GM23248 (cell line): Measurements from ENCODE around the gene AP2B1. TPM values are rescaled to one million over a fixed set of nuclear protein-coding genes. Genes with fewer than 3 reads are reported as not detected.

Experiments
- DNase-seq: peaks from one replicate; pipeline ENCODE4 v3.0.0-alpha.2; 2015
- H2AFZ ChIP-seq: fragments of 200-600 bp; sonication (generic); 2 replicates; pipeline ENCODE4 v1.6.1; 2016; ENCODE audit warnings: antibody characterized with exemption
- H3F3A ChIP-seq: fragments of 200-600 bp; sonication (generic); 2 replicates; pipeline ENCODE4 v1.6.1; 2016; ENCODE audit warnings: mild to moderate bottlenecking, antibody characterized with exemption, mixed run types; ENCODE audit not compliant: insufficient read depth
- H3K27ac ChIP-seq: fragments of 200-600 bp; sonication (generic); 2 replicates; pipeline ENCODE4 v1.5.1; 2016; ENCODE audit warnings: mild to moderate bottlenecking
- H3K27me3 ChIP-seq: fragments of 200-600 bp; sonication (generic); replicated peaks from 2 replicates; pipeline ENCODE4 v1.6.1; 2016; ENCODE audit warnings: mild to moderate bottlenecking; ENCODE audit not compliant: insufficient read depth
- H3K36me3 ChIP-seq: fragments of 200-600 bp; sonication (generic); 2 replicates; pipeline ENCODE4 v1.6.1; 2016; ENCODE audit warnings: low read depth, mild to moderate bottlenecking
- H3K4me1 ChIP-seq: fragments of 200-600 bp; sonication (generic); 2 replicates; pipeline ENCODE4 v1.6.1; 2016; ENCODE audit warnings: mild to moderate bottlenecking; ENCODE audit not compliant: insufficient read depth
- H3K4me2 ChIP-seq: fragments of 200-600 bp; sonication (generic); one replicate; pipeline ENCODE4 v1.6.1; 2016; ENCODE audit warnings: mild to moderate bottlenecking; ENCODE audit not compliant: unreplicated experiment
- H3K4me3 ChIP-seq: fragments of 200-600 bp; sonication (generic); 2 replicates; pipeline ENCODE4 v1.5.1; 2016; ENCODE audit warnings: mild to moderate bottlenecking
- H3K79me2 ChIP-seq: fragments of 200-600 bp; sonication (generic); 2 replicates; pipeline ENCODE4 v1.6.1; 2016; ENCODE audit warnings: mild to moderate bottlenecking; ENCODE audit not compliant: insufficient read depth
- H3K9ac ChIP-seq: fragments of 200-600 bp; sonication (generic); 2 replicates; pipeline ENCODE4 v1.6.1; 2016; ENCODE audit warnings: mild to moderate bottlenecking
- H3K9me2 ChIP-seq: fragments of 200-600 bp; sonication (generic); 2 replicates; pipeline ENCODE4 v1.6.1; 2016; ENCODE audit warnings: mixed run types, mild to moderate bottlenecking, moderate library complexity; ENCODE audit not compliant: insufficient read depth
- H3K9me3 ChIP-seq: fragments of 200-600 bp; sonication (generic); one replicate; pipeline ENCODE4 v1.6.1; 2017; ENCODE audit warnings: low read depth
- H4K20me1 ChIP-seq: fragments of 200-600 bp; sonication (generic); 2 replicates; pipeline ENCODE4 v1.6.0; 2016; ENCODE audit not compliant: insufficient read depth
- EZH2 ChIP-seq: fragments of 200-600 bp; sonication (generic); IDR thresholded peaks from 2 replicates; pipeline ENCODE4 v1.6.1; 2018; ENCODE audit warnings: antibody characterized with exemption, mild to moderate bottlenecking; ENCODE audit not compliant: insufficient read depth, poor library complexity, severe bottlenecking
- EZH2phosphoT487 ChIP-seq: fragments of 200-600 bp; sonication (generic); IDR thresholded peaks from 2 replicates; pipeline ENCODE4 v1.6.1; 2018; ENCODE audit warnings: antibody characterized with exemption, moderate library complexity, mild to moderate bottlenecking, low read depth; ENCODE audit not compliant: insufficient read depth
- WGBS, 2 experiments: methylation state at CpG; one replicate each; pipeline ENCODE4 v1.1.6; 2015 to 2017; ENCODE audit warnings: low lambda C conversion rate in 2 of 2, low coverage in 1 of 2; ENCODE audit errors: missing lambda C conversion rate in 2 of 2; 5-methylcytosine and 5-hydroxymethylcytosine counted together
- in situ Hi-C: fragments of 300-500 bp; cut with MboI; formaldehyde crosslinking; loops from 2 replicates; pipeline ENCODE4 v1.15.0; 2020
- polyA plus RNA-seq: library from polyadenylated mRNA; unstranded; fragments of >200 nt; fragmentation: Nextera tagmentation; extraction: Ambion mirVana; gene quantifications from 2 replicates; pipeline ENCODE4 v1.2.1, GENCODE V29; 2016
- total RNA-seq: library from RNA; depleted of rRNA; stranded (reverse); fragments of >200 nt; shearing (Covaris generic); gene quantifications from 2 replicates; pipeline ENCODE4 v1.2.3, GENCODE V29; 2014

Gene AP2B1
- total and polyA plus RNA-seq, 2 experiments from 2014 or later, result 72.4 to 85.9 TPM

DNA sequence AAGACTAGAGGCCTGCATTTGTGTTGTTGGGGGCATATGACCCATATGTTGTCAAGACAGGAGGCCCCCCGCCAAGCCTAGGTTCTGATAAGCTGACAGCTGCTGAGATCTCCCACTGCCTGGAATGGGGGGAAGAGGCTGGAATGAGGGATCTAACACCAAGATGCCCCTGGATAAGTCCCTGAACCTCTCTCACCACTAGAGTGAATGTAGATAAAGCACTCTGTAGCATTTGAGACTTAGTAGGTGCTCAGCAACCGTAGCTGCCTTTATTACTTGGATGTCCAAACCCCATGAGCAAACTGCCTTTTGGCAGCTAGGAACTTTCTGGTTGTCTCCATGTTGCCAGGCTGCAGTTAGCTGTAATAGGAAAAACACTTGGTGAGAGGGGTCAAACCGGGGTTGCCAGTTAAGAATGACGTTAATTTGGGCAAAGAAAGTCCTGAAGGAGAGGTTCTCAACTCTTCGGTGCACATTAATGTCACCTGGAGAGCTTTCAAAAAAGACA is 139.9 kb downstream of the AP2B1 start:
- H3K79me2 ChIP-seq, result no peaks in the 10 kb centered on the region
- H3F3A ChIP-seq, result peaks cover 11% of the 10 kb centered on the region; the same call in 1 of the 2 replicates
- peaks cover 22% of the 10 kb centered on the region for H3K4me1 ChIP-seq
- no peaks in the 10 kb centered on the region for H3K9me3 ChIP-seq
- in situ Hi-C loops, result no loop called here
- peaks cover 23% of the 10 kb centered on the region for H3K36me3 ChIP-seq
- peak overlapping the region; percentile 46; the same call in 1 of the 2 replicates for H3K9ac ChIP-seq
- no peak overlapping the region for H3K4me3 ChIP-seq
- H4K20me1 ChIP-seq, result no peaks in the 10 kb centered on the region
- no peak overlapping the region for H2AFZ ChIP-seq
- H3K9me2 ChIP-seq, result no peaks in the 10 kb centered on the region
- no peaks in the 10 kb centered on the region for H3K27me3 ChIP-seq
- H3K27ac ChIP-seq, result peak overlapping the region; percentile 54
- DNase-seq, result no peak
- H3K4me2 ChIP-seq, result no peak overlapping the region
- TF ChIP-seq EZH2 (no peak), EZH2phosphoT487 (no peak)
- 82 to 88% methylated on average over 5 of the region's 5 CpGs for WGBS, 2 experiments

DNA sequence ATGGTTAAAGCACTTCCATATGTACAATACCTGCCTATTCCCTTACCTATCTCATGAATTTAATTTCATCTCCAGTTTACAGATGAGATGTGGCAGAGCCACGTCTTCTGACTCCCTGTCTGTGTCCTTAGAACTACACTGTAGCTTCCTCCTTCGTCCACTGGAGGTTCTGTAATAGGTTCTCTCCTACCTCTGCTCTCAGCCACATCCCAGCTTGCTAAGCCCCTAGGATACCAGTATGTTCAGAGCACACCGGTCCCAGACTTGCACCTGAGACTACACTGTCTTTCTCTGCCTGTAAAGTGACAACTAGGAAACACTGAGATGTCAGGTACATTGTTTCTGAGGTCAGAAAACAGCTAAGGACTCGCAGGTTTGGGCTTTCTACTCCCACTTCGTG is 140.5 kb downstream of the AP2B1 start:
- Histone ChIP-seq H3K36me3 (peaks cover 23% of the 10 kb centered on the region), H3K4me3 (no peak overlapping the region), H3K4me1 (peaks cover 22% of the 10 kb centered on the region), H4K20me1 (no peaks in the 10 kb centered on the region), H3K4me2 (no peak overlapping the region), H3K79me2 (no peaks in the 10 kb centered on the region), H3K27me3 (no peaks in the 10 kb centered on the region), H3K27ac (no peak overlapping the region), H2AFZ (no peak overlapping the region), H3K9me3 (no peaks in the 10 kb centered on the region), H3K9ac (no peak overlapping the region), H3K9me2 (no peaks in the 10 kb centered on the region), H3F3A (peaks cover 11% of the 10 kb centered on the region; the same call in 1 of the 2 replicates)
- TF ChIP-seq EZH2 (no peak), EZH2phosphoT487 (no peak)
- no peak for DNase-seq
- WGBS, 2 experiments, result 88 to 89% methylated on average over 5 of the region's 5 CpGs
- in situ Hi-C loops, result no loop called here

DNA sequence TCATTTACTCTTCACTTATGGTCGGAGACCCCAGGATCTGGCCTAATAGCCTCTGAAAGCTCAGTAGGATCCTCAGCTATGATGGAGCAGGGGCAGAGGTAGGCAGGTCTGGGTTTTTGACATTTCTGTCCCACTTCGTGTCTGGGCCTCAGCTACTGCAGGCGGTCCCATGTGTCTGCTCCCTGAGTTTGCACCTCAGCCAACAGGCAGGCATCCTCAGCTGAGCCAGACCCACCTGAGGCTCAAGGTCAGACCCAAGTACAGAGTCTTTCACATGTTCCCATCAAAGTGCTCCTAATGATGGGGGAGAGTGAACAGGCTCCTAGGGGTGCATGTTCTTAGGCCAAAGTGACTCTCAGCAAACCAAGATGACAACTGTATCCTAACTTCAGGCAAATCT is 141.4 kb downstream of the AP2B1 start:
- DNase-seq, result no peak
- Histone ChIP-seq H3K4me3 (no peak overlapping the region), H3K9ac (no peak overlapping the region), H3K27me3 (no peaks in the 10 kb centered on the region), H3K27ac (no peak overlapping the region), H4K20me1 (no peaks in the 10 kb centered on the region), H3K79me2 (no peaks in the 10 kb centered on the region), H2AFZ (no peak overlapping the region), H3K4me1 (peaks cover 22% of the 10 kb centered on the region), H3K4me2 (no peak overlapping the region), H3K9me3 (no peaks in the 10 kb centered on the region), H3K9me2 (no peaks in the 10 kb centered on the region), H3K36me3 (peaks cover 17% of the 10 kb centered on the region; the same call in 1 of the 2 replicates), H3F3A (peaks cover 11% of the 10 kb centered on the region; the same call in 1 of the 2 replicates)
- 69 to 70% methylated on average over 3 of the region's 3 CpGs for WGBS, 2 experiments
- TF ChIP-seq EZH2phosphoT487 (no peak), EZH2 (no peak)
- in situ Hi-C loops, result no loop called here

DNA sequence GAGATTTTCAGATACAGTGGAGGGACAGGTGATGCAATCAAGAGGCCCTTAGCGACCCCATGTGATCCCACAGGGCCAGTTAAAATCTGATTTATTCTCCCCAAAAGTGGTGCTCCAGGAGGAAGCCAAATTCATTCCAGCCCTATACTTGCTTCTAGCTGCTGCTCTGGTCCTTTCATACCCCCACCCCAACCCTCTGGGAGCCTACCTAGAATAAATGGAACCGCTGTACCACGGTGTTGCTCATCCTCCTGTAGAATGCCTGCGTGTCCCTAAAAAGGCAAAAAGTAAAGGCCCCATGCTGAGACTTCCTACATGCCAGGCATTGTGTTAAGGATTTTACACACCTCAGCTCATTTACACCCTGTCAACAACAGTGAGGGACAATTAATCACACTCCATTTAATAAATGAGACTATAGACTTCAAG is 142.3 kb downstream of the AP2B1 start:
- Histone ChIP-seq H3K9me2 (no peaks in the 10 kb centered on the region), H2AFZ (no peak overlapping the region), H4K20me1 (no peaks in the 10 kb centered on the region), H3K4me1 (peaks cover 22% of the 10 kb centered on the region), H3K9ac (no peak overlapping the region), H3K27ac (no peak overlapping the region), H3K79me2 (no peaks in the 10 kb centered on the region), H3K27me3 (no peaks in the 10 kb centered on the region), H3K4me2 (no peak overlapping the region), H3F3A (peaks cover 11% of the 10 kb centered on the region; the same call in 1 of the 2 replicates), H3K4me3 (no peak overlapping the region), H3K36me3 (peaks cover 8% of the 10 kb centered on the region; the same call in 1 of the 2 replicates), H3K9me3 (no peaks in the 10 kb centered on the region)
- no peak for TF ChIP-seq EZH2
- no peak for DNase-seq
- WGBS, 2 experiments, result 72 to 76% methylated on average over 4 of the region's 4 CpGs
- in situ Hi-C loops, result no loop called here
